HG03139 (cell line): Measurements from ENCODE around the gene ACACA.
A peak's percentile ranks its signal among the peaks of the same experiment; 100 is the strongest.
"Not testable (repeated sequence)": the region's sequence is repeated elsewhere in the genome, so short reads cannot be mapped to it uniquely, and the experiment has no call there.

ENCODE experiments used
- ATAC-seq: cut with Tn5 transposase; IDR thresholded peaks from one replicate; pipeline ENCODE4 v1.9.1; 2021; ENCODE audit not compliant: unreplicated experiment

The ACACA gene

DNA sequence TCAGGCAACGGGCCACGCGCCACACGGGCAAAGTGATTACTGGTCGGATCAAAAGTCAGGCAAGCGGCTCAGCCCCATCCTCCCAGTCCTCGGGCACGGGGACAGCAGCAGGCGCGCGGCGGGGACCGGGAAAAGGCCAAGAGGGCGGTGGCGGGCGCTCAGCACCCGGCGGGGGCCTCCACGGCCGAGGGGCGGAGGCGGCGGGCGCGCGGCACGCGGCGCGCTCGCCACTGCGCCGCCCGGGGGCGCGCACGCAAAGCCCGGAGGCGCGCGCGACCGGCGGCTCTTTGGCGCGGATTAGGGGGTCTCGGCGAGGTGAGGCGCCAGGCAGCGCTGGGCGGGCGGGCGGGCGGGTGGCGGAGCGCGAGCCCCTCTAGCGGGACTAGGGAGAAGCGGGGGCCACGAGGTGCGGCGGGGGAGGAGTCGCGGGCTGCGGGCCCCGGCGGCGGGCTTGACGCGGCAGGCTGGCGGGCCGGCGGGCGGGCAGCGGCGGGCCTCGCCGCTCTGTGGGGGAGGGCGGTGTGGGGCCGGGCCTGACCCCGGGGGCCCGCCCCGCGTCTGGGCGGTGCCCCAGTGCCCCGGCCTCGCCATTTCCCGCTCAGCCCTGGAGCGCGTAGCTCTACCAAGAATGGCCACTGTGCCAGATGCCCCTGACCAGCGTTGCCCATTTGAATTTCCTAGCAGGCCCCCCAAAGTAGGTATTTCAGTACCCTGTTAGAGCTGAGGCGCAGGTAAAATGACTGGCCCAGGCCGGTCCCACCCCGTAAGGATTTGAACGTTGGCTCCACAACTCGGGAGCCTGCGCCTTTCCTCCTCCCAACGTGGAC is at the start of gene ACACA, which contains the start of gene TADA2A:
Gene ACACA, minus strand, starts transcription at position 202 of the 827 bp plus-strand sequence. CDS start 537 bp downstream, outside the sequence.
Gene TADA2A, plus strand, starts transcription at position 252 of the 827 bp plus-strand sequence. CDS start 4,480 bp downstream, outside the sequence.
- peak; percentile 81 for ATAC-seq

DNA sequence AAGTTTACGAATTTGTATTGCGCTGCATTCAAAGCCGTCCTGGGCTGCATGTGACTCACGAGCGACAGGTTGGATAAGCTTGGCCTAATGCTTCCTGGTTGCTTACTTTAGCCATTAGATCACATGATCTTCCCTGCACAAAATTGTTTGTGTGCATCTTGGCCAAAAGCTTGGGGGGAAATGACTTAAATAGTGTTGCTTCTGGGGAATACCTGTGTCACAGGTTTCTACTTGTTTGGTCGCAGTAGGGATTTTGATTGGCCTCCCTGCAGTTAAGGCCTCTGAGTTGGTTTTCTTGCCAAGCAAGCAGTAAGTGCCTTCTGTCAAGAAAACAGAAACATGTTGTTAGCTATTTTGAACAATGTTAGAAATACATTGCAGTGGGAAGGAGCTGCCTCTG is 43.5 kb upstream of the ACACA start:
- ATAC-seq = no peak

DNA sequence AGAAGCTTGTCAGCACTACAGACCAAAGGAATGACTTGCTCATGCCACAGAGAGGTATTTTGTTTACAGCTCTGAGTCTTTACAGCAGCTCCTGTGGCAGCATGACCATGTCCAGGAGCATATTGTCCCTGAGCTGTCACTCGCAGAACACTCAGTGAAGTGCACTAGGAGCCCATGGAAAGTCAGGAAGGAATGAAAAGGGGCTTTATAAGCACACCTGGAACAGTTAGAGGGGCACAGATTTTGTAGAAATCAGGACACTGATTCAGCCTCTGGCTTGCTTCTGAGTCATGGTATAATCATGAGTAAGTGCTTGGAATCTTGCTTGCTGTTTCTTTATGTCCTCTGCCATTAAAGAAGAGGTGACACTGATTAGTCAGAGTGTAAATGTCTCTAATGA is 41.0 kb upstream of the ACACA start:
- no peak for ATAC-seq

DNA sequence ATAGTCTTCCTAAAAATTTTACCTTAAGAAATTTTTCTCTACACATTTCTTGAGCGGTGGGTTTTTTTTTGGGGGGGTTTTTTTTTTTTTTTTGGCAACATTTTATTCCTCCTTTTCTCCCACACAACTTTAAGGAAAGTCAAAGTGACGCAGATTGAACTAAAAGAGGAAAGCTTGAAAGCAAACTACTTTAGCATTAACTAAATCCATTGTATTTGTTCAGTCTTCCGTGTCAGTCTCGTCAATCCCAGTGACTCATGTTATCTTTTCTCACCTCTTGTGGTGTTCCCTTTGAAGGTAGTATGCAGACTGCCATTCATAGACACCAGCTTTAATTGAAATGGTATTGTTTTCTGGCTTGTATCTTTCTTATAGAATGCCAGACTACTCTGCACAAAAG is 39.4 kb upstream of the ACACA start:
- ATAC-seq = no peak

DNA sequence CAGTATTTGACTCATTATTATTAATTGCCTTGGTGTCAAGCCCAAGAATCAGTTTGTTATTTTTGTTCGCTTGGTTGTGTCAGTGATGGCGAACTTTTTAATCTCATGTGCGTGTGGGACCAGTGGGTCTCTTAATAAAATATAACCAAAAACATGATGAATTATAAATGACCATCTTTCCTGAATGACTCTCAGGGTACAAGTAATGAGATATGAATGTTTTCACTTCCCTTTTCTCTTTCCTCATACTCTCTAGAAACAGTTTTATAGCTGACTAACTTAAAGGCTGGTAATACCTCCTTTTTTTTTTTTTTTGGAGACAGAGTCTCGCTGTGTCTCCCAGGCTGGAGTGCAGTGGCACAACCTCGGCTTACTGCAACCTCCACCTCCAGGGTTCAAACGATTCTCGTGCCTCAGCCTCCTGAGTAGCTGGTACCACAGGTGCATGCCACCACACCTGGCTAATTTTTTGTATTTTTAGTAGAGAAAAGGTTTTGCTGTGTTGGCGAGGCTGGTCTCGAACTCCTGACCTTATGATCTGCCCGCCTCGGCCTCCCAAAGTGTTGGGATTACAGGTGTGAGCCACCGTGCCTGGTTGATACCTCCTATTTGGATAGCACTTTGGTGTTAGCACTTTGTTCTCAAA is 34.9 kb upstream of the ACACA start:
- not testable (repeated sequence) for ATAC-seq

DNA sequence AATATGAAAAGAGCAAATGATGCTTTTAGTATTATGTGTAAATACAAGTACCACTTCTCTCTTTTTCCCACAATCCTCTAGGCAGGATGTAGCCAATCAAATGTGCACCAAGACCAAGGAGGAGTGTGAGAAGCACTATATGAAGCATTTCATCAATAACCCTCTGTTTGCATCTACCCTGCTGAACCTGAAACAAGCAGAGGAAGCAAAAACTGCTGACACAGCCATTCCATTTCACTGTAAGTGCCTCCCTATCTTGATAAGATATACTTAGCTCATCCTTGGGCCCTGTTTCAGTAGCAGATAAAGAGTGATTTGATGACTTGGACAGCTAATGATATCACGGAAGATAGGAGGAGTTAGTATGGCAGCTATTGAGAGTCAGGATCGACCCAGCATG is 33.8 kb upstream of the ACACA start:
- no peak for ATAC-seq

DNA sequence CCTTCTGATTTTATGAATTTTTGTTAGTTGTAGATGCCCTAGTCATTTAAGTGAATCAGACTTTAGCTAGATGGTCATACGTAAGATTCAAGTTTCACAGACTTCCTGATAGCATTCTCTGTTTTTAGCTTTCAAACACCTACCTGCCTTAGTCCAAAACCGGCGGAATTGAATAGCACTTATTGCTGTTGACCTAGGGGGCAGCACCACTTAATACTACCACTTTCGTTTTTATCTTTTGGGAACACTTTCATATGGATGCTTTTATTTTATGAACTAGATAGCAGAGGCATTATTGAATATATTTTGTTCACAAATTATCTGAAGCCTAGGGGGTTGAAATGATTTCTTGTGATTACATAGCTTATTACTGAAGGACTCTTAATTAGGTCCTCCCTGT is 31.5 kb upstream of the ACACA start:
- ATAC-seq = no peak

DNA sequence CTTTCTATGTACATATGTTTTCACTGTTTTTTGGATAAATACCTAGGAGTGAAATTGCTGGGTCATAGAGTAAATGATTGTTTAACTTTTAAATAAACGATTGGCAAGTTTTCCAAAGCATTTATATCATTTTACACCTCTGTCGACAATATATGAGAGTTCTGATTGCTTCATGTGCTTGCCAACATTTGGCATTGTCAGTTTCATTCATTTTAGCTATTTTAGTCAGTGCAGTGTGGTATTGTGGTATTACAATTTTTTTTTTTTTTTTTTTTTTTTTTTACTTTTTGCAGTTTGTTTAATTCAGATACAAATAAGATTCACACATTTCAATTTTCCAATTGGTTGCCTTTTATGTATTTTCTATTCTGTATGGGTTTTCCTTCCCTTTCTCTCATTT is 26.0 kb upstream of the ACACA start:
- ATAC-seq = no peak

DNA sequence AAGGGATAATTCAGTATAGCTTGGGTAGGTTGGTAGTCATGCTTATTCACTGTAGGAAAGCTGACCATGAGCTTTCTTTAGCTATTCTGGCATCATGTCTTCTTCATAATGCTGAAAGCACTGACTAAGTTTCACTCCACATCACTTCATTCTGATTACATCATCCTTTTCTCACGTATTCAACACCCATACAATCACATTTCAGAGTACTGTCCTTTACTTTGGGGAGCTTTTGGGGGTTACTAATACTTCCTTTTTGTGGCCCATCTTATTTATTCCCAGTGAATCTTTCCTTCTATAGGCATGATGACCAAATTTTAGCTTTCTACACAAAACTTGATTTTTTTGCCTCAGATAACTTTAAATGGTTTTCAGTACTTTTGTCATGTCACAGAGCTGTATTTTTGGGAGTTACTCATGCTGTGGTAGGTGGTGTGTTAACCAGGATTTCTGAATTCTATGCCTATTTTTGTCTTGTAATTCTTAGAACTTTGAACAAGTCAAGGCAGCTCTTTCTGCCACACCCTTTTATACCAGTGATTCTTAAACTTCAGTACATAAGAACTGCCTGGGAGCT is 23.5 kb upstream of the ACACA start:
- no peak for ATAC-seq

DNA sequence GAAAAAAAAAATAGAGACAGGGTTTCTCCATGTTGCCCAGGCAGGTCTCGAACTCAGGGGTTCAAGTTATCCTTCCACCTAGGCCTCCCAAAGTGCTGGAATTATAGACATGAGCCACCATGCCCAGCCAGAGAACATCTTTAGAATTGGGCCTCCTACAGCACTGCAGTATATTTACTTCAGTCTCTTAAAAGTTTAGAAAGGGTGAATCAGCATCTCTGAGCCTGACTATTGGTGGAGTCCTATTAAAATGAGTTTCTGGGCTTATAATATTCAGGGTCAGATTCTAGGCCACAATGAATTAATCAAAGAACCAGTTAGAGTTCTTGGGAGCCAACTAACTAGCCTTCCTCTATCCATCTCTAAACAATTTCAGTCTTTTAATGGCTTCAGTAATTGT is 22.8 kb upstream of the ACACA start:
- ATAC-seq = no peak

DNA sequence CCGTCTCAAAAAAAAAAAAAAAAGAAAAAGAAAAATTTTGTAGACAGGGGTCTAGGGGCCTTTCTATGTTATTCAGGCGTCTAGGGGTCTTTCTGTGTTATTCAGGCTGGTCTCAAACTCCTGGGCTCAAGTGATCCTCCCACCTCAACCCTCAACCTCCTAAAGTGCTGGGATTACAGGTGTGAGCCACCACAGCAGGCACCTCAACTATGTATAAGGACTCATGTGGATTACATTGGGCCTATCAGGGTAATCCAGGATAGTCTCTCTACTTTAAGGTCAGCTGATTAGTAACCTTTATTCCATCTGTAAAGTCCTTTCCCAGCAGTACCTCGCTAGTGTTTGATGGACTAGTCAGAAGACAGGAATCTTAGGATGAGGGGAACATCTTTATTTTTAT is 22.4 kb upstream of the ACACA start:
- no peak for ATAC-seq

DNA sequence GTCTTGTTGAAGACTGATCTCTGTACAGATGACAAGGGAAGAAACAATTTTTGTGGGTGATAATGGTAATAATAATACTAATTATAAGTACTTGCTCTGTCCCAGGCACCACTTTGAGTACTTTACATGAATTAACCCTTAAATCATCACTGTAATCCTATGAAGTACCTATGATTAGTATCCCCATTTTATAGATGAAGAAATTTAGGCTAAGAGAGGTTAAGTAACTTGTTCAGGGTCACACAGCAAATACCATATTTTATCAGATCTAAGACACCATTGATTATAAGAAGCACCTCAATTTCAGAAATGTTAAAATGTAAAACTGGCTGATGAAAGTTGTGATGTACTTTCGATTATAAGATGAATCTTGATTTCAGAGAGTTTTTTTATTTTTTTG is 18.6 kb upstream of the ACACA start:
- ATAC-seq = no peak

DNA sequence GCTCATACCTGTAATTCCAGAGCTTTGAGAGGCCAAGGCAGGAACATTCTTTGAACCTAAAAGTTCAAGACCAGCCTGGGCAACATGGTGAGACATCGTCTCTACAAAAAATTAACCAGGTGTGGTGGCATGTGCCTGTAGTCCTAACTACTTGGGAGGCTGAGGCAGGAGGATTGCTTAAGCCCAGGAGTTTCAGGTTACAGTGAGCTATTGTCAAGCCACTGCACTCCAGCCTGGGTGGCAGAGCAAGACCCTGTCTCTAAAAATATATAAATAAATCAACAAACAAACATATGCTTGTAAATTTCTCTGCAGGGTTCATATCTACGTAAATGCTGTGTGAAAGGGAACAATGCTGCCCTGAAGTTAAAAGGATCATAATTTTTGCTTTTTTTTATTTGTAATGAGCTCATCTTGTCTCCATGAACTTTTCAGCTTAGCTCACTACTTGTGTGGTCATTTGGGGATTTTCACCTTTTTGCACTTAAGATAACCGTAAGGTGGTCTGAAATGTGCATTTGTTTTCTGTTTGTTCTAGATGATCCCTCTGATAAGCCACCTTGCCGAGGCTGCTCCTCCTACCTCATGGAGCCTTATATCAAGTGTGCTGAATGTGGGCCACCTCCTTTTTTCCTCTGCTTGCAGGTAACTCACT is 16.5 kb upstream of the ACACA start:
- no peak for ATAC-seq

DNA sequence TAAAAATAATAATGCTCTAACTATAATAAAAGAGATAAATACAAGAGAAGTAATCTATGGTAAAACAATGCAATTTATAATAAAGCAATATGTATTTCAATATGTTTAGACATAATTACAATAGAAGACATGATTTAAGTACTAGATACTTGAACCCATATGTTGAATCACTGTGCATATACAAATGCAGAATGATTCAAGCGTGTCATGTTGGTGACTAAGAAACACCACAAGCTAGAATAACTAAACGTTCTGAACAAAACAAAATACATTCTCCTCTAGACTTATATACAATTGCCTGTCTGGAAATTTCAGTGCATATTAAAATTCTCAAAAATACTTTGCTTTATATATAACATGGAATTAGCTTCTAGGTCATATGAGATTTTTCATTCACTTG is 11.2 kb upstream of the ACACA start:
- no peak for ATAC-seq

DNA sequence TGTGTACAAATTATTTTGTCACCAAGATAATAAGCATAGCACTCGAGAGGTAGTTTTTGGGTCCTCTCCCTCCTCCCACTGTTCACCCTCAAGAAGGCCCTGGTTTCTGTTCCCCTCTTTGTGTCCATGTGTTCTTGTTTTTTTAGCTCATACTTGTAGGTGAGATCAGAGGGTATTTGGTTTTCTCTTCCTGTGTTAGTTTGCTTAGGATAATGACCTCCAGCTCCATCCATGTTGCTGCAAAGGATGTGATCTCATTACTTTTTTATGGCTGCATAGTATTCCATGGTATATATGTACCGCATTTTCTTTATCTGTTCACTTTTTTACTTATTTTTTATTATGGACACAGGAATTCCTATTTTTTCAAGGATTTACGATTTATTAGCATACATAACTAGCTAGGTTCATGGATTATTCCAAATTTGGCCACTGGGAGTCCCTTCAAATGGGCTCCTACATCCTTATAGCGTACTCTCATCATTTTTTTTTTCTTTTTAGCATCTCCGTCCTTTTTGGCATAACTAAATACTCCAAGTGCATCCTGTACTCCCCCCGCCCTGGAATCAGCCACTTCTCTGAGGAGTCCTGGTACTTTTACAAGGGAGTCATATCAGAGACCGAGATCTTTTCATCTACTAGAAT is 7.4 kb upstream of the ACACA start:
- no peak for ATAC-seq

DNA sequence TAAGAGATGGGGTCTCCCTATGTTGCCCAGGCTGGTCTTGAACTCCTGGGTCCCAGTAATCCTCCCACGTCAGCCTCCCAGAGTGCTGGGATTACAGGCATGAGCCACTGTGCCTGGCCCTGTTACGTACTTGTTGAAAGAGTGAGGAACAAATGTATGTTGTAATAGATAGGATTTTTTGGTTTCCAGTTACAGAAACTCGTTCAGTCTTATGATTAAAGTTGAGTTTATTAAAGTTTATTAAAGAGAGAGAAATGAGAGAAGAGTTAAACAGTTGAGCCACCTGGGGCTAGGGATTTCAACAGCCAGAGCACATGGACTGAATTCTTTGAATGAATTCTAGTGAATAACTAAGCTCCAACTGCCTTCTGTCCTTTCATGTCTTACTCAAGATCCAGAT is 3.7 kb upstream of the ACACA start:
- no peak for ATAC-seq

DNA sequence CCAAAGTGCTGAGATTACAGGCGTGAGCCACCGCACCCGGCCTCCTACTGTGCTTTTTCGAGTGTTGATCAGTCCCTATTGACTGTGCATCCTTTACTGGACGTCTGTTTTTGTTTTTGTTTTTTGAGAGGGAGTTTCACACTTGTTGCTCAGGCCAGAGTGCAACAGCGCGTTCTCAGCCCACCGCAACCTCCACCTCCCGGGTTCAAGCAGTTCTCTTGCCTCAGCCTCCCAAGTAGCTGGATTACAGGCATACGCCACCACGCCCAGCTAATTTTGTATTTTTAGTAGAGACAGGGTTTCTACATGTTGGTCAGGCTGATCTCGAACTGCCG is 1.5 kb upstream of the ACACA start:
- ATAC-seq = not testable (repeated sequence)

DNA sequence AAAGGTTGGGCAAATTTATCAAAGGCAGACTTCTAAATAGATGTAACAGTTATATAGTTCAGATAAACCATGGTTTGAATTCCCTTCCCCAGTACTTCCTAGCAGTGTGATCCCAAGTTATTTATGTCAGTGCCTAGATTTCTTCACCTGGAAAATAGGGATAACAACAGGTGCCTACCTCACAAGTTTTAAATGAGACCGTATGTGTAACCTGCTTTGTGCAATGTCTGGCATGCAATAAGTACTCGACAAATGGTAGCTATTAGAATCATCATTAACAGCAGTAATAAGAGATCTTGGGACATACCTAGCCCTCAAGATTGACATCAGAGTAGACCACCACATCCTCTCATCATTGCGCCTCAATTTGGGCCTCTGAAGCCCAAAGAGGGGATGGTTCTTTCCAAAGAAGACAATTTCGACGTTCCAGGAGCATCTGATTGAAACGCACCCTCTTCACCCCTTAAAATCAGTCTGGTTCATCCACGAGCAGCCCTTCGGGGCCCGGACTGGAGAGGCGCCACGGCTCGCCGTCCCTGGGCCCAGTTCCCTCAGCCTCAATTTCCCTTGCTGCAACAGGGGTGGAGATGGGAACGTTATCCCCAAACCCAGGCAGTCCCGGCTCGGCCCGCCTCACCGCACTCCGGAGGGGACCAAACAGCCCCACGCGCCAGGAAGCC is 541 bp downstream of the ACACA start:
- ATAC-seq = no peak

DNA sequence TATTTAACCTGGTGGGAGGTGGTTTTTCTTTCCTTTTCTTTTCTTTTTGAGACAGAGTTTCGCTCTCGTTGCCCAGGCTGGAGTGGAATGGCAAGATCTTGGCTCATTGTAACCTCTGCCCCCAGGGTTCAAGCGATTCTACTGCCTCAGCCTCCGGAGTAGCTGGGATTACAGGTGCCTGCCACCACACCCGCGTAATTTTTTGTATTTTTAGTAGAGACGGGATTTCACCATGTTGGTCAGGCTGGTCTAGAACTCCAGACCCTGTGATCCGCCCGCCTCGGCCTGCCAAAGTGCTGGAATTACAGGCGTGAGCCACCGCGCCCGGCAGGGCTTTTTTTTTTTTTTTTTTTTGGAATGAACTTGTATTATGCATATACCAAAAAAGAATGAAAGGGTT is 1.1 kb downstream of the ACACA start:
- not testable (repeated sequence) for ATAC-seq

DNA sequence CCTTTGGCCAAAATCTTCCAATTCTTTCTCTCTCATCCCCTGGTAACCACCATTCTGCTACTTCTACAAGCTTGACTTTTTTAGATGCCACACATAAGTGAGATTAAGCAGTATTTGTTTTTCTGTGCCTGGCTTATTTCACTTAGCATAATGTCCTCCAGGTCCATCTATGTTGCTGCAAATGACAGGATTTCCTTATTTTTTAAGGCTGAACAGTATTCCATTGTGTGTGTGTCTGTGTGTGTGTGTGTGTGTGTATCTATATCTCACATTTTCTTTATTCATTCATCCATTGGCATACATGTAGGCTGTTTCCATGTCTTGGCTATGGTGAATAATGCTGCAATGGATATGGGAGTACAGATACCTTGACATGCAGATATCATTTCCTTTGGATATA is 6.1 kb downstream of the ACACA start:
- no peak for ATAC-seq
